ENCODE results near the gene BLOC1S4.

Gene BLOC1S4

GRCh38 chr4:6763330-6763851 is 47.4 kb downstream of the BLOC1S4 start:
- no peak for DNase-seq (ENCODE audit: low read depth, low spot score)

- no peak for DNase-seq (ENCODE audit: low read depth, low spot score)
Observed at GRCh38 chr4:6764976-6765620, 49.1 kb downstream of the BLOC1S4 start.

- DNase-seq (ENCODE audit: low read depth, low spot score), result no peak
Observed at GRCh38 chr4:6765703-6766102, 49.7 kb downstream of the BLOC1S4 start.
